T47D (cell line): Measurements from ENCODE around the gene TSGA10.
"Not testable (repeated sequence)": the region's sequence is repeated elsewhere in the genome, so short reads cannot be mapped to it uniquely, and the experiment has no call there.

ENCODE experiments used
- DNase-seq, 2 experiments: peaks; one replicate each; pipeline versions ENCODE4 v3.0.0 to v3.0.0-alpha.2; 2011 to 2012; ENCODE audit warnings: low read depth in 1 of 2, low spot score in 1 of 2
- JUND ChIP-seq: IDR thresholded peaks from 2 replicates; pipeline ENCODE4 v1.6.1; 2012; ENCODE audit warnings: low read depth
- in situ Hi-C: cut with HindIII; loops from 2 replicates; pipeline ENCODE4 v1.10.0; 2016; ENCODE audit warnings: low sequenced_read_pairs, low pct_unique_long_range_greater_than_20kb

The TSGA10 gene

DNA sequence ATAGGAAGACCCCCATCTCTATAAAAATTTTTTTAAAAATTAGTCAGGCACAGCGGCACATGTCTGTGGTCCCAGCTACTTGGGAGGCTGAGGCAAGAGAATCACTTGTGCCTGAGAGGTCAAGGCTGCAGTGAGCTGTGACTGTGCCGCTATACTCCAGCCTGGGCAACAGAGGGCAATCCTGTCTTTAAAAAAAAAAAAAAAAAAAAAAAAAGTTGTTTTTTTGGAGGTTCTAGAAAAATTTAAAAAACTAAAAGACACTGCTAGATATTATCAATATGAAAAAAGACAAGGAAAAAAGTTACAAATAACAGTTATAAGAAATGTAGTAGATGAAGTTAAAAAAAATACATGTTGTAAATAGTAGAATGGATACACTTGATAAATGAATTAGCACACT, 69.3 kb downstream of the TSGA10 start:
- TF ChIP-seq JUND, result no peak
- in situ Hi-C loops, result no loop called here
- peak in 1 of 2 experiments; percentile 9 for DNase-seq

GRCh38 chr2:99084256-99084655, 70.5 kb downstream of the TSGA10 start:
- TF ChIP-seq JUND, result no peak
- in situ Hi-C loops, result no loop called here
- no peak for DNase-seq

DNA sequence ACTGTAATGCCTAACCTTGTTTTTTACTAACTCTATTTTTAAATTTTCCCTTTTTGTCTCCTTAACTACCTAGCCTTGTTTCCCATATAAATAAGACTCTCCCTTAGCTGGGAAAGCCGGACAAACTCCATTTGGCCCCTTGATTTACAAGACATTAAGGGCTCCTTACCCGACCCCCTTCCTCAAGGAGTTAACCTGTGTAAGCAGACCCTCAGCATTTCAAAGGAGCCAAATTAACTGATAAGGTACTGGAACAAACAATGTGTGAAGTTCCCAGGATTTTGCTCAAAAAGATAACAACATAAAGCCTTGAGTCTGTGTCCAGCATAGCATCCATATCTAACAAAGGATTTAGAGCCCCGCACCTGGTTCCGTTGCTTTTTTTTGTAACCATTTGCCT, 72.9 kb downstream of the TSGA10 start:
- no peak for DNase-seq
- no peak for TF ChIP-seq JUND
- in situ Hi-C loops, result no loop called here

DNA sequence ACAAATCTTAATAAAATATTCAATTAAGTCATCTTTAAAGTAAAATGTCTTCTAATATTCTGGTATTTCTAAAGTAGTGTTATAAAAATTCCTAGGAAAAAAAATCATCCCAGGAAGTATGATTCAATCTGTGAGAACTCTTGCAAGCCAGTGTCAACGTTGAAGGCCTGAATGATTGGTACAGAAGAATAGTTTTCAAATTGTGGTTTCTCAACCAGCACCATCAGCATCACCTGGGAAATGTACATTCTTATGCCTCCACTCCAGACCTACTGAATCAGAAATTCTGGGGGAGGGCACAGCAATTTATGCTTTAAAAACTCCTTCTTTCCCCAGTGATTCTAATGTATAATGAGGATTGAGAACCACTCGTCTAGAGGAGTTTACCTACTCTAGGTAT, 75.5 kb downstream of the TSGA10 start:
- in situ Hi-C loops, result no loop called here
- DNase-seq, result no peak

GRCh38 chr2:99072551-99072950, 82.2 kb downstream of the TSGA10 start:
- in situ Hi-C loops, result no loop called here
- no peak for DNase-seq
- no peak for TF ChIP-seq JUND

More for the DNA sequence above, 75.5 kb downstream of the TSGA10 start:
- TF ChIP-seq JUND, result no peak

GRCh38 chr2:99067871-99068625, 86.7 kb downstream of the TSGA10 start:
- in situ Hi-C loops, result no loop called here
- no peak for TF ChIP-seq JUND

DNA sequence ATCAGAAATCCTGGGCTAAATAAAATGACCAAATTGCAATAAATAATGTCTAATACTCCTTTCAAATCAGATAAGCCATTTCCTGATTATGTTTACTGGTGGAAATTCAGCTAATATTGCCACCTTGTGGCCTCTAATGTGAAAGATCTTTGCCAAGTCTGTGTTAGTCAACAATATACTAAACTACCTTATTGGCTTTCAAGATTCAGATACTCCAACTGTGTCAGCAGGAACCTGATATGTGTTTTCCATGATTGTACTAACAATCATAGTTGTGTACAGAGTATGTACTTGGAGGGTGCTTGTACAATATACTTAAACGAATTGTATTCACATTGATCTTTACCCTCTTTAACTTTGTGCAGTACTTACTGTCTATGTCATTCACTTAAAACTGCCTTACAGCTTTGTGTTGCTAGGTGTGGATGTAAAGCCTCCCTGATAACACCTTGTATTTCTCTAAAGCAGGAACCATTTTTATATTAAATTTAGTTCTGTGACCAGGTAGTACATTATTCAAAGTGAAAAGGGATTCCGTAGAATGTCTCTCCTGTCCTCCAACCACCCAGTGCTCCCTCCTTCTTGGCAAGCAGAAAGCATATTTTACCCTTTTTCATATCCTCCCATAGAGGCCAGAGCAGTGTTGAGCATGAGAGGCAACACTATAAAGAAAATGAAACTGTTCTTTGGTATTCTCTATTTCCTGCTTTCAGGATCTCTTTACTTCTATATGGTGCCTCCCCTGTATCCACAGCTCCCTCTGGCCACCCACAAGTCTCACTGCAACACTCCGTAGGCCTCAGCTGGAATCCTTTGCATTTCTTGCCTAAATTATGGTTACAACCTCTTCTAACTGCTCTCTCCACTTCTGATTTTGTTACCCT, 88.4 kb downstream of the TSGA10 start:
- peak; percentile 9 to 68 for DNase-seq

More at GRCh38 chr2:99067871-99068625, 86.7 kb downstream of the TSGA10 start:
- no peak for DNase-seq

GRCh38 chr2:99049187-99049586, 105.6 kb downstream of the TSGA10 start:
- in situ Hi-C loops, DNase-seq: not testable (repeated sequence)

More for the DNA sequence above, 88.4 kb downstream of the TSGA10 start:
- in situ Hi-C loops, result no loop called here
- no peak for TF ChIP-seq JUND

DNA sequence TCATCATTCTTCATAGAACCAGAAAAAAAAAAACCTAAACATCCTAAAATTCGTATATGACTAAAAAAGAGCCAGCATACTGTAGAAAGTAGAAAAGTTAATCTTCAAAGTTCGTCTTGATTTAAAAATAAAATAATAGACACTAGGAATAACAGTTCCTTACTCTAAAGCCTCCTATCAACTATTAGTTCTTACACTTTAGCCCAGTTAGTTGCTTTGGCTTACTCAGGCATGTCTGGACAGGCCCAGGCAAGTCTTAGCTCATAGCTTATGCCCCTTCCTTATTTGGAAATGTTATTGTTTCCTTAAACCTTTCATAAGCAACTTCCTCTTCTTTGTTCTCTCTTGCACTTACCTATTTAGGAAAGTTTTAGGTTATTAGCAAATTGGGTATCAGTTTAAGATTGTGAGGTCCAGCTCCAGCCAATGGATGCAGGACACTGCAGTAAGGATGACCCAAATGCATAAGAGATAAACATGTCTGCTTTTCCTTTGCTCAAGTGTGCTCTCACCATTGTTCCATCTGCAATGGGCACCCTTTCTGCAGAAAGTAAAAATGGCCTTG, 113.9 kb downstream of the TSGA10 start:
- in situ Hi-C loops, DNase-seq: not testable (repeated sequence)

GRCh38 chr2:99035920-99036319, 118.8 kb downstream of the TSGA10 start:
- in situ Hi-C loops, result no loop called here
- DNase-seq, result peak in 1 of 2 experiments; percentile 26
- no peak for TF ChIP-seq JUND

DNA sequence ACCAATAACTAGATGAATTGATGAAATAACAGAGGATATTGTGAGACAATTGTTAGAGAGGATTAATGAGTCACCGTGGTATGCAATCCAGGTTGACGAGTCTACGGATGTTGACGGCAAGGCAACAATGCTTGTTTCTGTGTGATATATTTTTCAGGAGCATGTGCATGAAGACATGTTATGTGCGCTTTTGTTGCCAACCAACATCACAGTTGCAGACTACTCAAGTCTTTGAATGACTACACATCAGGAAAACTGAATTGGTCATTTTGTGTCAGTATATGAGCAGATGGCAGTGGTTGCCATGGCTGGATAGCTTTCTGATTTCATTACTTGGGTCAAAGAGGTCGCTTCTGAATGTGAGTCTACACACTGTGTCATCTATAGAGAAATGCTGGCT, 122.0 kb downstream of the TSGA10 start:
- TF ChIP-seq JUND, result no peak
- in situ Hi-C loops, result no loop called here

DNA sequence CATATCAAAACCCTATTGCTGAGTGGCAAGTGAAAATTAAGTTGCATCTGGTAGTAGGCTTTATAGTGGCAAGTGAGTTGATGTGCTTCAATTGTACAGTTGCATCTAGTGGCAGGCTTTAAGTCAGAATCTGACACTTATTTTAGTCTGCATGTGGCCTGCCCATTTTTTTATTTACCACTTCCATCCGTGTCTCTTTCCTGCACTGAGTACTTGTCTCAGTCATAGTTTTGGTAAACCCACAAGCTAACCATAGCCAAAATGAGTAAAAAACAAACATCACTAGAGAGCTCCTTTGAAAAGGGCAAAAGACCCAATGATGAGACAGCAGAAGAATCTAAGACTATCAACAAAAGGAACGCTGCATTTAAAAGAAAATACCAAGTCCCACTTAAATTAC, 122.7 kb downstream of the TSGA10 start:
- no peak for DNase-seq
- in situ Hi-C loops, result no loop called here
- no peak for TF ChIP-seq JUND

More for the DNA sequence above, 122.0 kb downstream of the TSGA10 start:
- no peak for DNase-seq

- no peak for TF ChIP-seq JUND
- DNase-seq, result no peak
- in situ Hi-C loops, result no loop called here
These were observed 123.3 kb downstream of the TSGA10 start for GRCh38 chr2:99031481-99031880.
